ENCODE results near the gene TMEM40.

The TMEM40 gene

GRCh38 chr3:12753275-12754028 is 5.6 kb downstream of the TMEM40 start:
- no peak for DNase-seq (ENCODE audit: low spot score)

GRCh38 chr3:12752809-12753208 is 6.2 kb downstream of the TMEM40 start:
- no peak for DNase-seq (ENCODE audit: low spot score)
- no peak for TF ChIP-seq CTCF (IDR thresholded peaks at IDR 0.05; ENCODE audit: extremely low read depth, missing control alignments)

More at GRCh38 chr3:12753275-12754028, 5.6 kb downstream of the TMEM40 start:
- no peak for TF ChIP-seq CTCF (IDR thresholded peaks at IDR 0.05; ENCODE audit: extremely low read depth, missing control alignments)

GRCh38 chr3:12752102-12752501 is 7.0 kb downstream of the TMEM40 start:
- no peak for DNase-seq (ENCODE audit: low spot score)
- TF ChIP-seq CTCF (IDR thresholded peaks at IDR 0.05; ENCODE audit: extremely low read depth, missing control alignments): no peak

GRCh38 chr3:12751571-12751970 is 7.5 kb downstream of the TMEM40 start:
- DNase-seq (ENCODE audit: low spot score): no peak
- no peak for TF ChIP-seq CTCF (IDR thresholded peaks at IDR 0.05; ENCODE audit: extremely low read depth, missing control alignments)

- DNase-seq (ENCODE audit: low spot score): no peak
- no peak for TF ChIP-seq CTCF (IDR thresholded peaks at IDR 0.05; ENCODE audit: extremely low read depth, missing control alignments)
Measured at GRCh38 chr3:12750658-12751071, 8.4 kb downstream of the TMEM40 start.

- no peak for TF ChIP-seq CTCF (IDR thresholded peaks at IDR 0.05; ENCODE audit: extremely low read depth, missing control alignments)
Measured at GRCh38 chr3:12750223-12750622, 8.8 kb downstream of the TMEM40 start.

GRCh38 chr3:12748477-12748876 is 10.6 kb downstream of the TMEM40 start:
- no peak for TF ChIP-seq CTCF (IDR thresholded peaks at IDR 0.05; ENCODE audit: extremely low read depth, missing control alignments)

More at GRCh38 chr3:12750223-12750622, 8.8 kb downstream of the TMEM40 start:
- DNase-seq (ENCODE audit: low spot score): no peak

More at GRCh38 chr3:12748477-12748876, 10.6 kb downstream of the TMEM40 start:
- no peak for DNase-seq (ENCODE audit: low spot score)

Measured in GM20000 (cell line).